GM12891 (cell line): ENCODE measurements around the gene ECI2.

Experiments
- PAX5 ChIP-seq: IDR thresholded peaks from 2 replicates; pipeline ENCODE4 v1.6.1; 2011; ENCODE audit warnings: low read length, moderate library complexity, mild to moderate bottlenecking; ENCODE audit not compliant: insufficient read depth, severe bottlenecking
- POLR2A ChIP-seq: IDR thresholded peaks from 2 replicates; pipeline ENCODE4 v1.6.1; 2011; ENCODE audit warnings: low read depth, low read length, control low read depth
- POLR2AphosphoS5 ChIP-seq: IDR thresholded peaks from 2 replicates; pipeline ENCODE4 v1.6.1; 2011; ENCODE audit warnings: low read depth, low read length, control low read depth
- POU2F2 ChIP-seq: IDR thresholded peaks from 2 replicates; pipeline ENCODE4 v1.6.1; 2011; ENCODE audit warnings: low read depth, mild to moderate bottlenecking, control low read depth, low read length, moderate library complexity
- SPI1 ChIP-seq: IDR thresholded peaks from 2 replicates; pipeline ENCODE4 v1.6.1; 2011; ENCODE audit warnings: low read depth, low read length, control low read depth

- TF ChIP-seq POLR2A, result no peak
- TF ChIP-seq SPI1, result no peak
- TF ChIP-seq POLR2AphosphoS5, result no peak
- no peak for TF ChIP-seq POU2F2
- no peak for TF ChIP-seq PAX5
Observed at GRCh38 chr6:4159491-4159890, 24.1 kb upstream of the ECI2 start.
